SJSA1 (cell line): ENCODE results near the gene NR0B1. TPM values are rescaled to one million over a fixed set of nuclear protein-coding genes. Genes with fewer than 3 reads are reported as not detected.

Source experiments
- total RNA-seq: library from RNA; depleted of rRNA; stranded (reverse); fragments of >200 nt; shearing (Covaris generic); gene quantifications from 2 replicates; pipeline ENCODE4 v1.2.3, GENCODE V29; 2014; rRNA removed

The NR0B1 gene
- total RNA-seq, 1 experiment from 2014 or later = 12.5 TPM

Other genes with a start within 250 kb of the NR0B1 start
- not detected in 2 replicates for gene MAGEB2, start 93.8 kb downstream of the NR0B1 start, total RNA-seq
- not detected in 2 replicates for gene MAGEB3, start 78.7 kb downstream of the NR0B1 start, total RNA-seq
- gene MAGEB4, start 67.4 kb downstream of the NR0B1 start, total RNA-seq = not detected in 2 replicates
- gene MAGEB1, start 62.2 kb downstream of the NR0B1 start, total RNA-seq = not detected in 2 replicates